Measurements from ENCODE around the gene BLID.

DNA sequence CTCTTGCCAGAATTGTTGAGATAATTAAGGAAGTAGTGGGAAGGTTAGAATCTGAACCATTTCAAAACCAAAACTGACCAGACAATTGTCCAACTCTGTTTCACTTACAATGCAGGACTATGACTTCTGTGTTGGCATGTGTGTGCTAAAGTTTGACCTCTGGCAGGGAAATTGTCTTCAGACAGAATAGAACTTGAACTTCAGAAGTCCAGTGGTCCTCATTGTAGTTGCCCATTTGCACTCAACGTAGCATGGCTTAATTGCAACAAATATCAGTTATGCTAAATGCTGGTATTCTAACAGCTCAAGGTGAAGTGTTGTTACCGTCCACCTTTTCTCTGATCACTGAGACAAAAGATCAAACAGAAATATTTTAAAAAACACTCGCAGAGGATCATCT is 47.2 kb downstream of the BLID start:
- TF ChIP-seq, protein P1, sequence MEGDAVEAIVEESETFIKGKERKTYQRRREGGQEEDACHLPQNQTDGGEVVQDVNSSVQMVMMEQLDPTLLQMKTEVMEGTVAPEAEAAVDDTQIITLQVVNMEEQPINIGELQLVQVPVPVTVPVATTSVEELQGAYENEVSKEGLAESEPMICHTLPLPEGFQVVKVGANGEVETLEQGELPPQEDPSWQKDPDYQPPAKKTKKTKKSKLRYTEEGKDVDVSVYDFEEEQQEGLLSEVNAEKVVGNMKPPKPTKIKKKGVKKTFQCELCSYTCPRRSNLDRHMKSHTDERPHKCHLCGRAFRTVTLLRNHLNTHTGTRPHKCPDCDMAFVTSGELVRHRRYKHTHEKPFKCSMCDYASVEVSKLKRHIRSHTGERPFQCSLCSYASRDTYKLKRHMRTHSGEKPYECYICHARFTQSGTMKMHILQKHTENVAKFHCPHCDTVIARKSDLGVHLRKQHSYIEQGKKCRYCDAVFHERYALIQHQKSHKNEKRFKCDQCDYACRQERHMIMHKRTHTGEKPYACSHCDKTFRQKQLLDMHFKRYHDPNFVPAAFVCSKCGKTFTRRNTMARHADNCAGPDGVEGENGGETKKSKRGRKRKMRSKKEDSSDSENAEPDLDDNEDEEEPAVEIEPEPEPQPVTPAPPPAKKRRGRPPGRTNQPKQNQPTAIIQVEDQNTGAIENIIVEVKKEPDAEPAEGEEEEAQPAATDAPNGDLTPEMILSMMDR (IDR thresholded peaks at IDR 0.05): no peak
- no peak for TF ChIP-seq POLR2A (IDR thresholded peaks at IDR 0.05)
